Activated CD4-positive, CD25-positive, alpha-beta regulatory T cell treated with anti-CD3 and anti-CD28 coated beads, Interleukin-2, amount 50 U/mL, for 72 hours (primary cell): ENCODE measurements around the gene SEC16A.

Experiments used
- DNase-seq: peaks from one replicate; pipeline ENCODE4 v3.0.0; 2021

Gene SEC16A

DNA sequence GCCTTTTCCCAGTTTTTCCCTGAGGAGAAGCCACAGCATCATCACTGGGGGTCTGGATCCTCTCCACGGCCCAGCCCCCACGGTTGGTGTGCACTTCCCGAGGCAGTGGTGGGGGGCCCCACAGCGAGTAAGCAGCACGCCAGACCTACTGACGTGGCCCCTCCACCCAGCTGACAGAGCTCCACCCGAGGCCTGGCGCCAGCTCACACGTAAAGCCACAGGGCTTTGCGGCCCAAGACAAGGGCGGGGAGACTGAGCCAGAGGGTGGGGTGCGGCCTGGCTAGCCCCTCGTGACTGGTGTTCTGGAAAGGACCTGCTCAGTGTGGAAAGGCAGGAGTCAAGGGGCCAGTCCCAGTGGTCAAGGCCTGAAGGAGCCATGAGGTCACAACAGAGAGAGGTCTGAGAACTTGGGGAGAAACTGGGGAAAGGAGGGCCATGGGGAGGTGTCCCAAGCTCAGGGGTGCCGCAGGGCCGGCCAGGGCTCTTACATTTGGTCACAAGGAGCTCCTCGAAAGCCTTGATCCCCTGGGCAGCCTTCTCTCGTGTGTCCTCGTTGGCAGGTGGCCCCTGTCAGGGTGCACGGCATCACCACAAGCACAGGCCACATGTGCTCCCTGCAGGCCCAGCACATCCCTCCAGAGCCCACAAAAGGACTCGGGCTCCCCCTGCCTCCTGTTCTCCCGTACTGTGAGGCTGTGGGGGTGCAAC, 88.4 kb downstream of the SEC16A start:
- DNase-seq, result no peak

DNA sequence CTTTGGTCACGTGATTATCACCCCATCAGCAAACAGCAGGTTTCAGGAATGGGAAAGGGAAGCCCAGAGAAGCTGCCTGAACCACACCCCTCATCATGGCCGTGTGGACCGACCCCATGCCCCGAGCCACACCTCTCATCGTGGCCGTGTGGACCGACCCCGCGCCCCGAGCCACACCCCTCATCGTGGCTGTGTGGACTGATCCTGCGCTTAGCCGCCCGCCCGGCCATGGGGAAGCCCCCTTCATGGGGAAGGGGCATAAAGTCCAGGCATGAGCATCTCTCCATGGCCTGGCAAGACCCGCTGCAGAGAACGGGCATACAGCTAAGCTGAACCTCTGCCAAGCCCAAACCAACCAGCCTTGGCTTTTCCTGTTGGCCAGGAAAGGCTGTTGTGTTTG, 89.3 kb downstream of the SEC16A start:
- no peak for DNase-seq

DNA sequence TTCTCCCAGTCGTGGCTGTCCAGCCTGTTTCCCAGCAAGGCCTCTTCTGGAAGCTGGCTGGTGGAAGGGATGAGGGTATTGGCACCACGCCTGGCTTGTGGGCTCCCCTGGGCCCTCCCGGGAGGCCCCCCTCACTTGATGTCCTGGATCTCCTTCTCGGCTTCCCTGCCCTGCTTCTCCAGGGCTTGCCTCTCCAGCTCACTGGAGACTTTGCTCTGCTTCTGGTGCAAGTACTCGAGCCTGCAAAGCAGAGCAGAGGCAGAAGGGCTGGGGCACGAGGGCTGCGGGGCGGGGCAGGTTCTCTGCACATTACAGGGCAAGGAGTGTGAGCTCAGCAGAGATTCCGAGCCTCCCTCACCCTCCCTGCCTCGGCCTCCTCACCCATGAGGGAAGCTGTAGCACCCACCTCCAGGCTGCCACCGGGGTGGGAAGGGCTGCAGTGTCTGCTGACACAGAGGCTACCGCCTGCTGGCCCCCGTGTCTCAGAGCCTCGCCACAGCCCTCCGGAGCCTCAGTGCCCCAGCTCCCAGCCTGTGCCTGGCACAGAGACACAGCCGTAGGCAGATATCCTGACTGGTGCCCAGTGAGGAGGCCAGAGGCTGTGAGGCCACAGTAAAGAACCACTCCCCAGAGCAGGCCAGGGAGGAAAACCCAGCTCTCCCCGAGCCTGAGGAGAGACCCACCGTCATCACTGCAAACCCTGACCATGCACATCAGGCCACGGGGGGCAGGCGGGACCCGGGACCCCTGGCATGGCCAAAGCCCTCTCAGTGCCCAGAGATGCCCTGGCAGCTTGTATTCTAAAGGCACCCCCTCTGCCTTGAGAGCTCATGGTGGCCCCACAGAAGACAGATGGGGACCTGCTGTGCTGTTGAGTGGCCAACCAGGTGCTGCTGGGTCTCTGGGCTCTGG, 90.0 kb downstream of the SEC16A start:
- DNase-seq, result no peak

DNA sequence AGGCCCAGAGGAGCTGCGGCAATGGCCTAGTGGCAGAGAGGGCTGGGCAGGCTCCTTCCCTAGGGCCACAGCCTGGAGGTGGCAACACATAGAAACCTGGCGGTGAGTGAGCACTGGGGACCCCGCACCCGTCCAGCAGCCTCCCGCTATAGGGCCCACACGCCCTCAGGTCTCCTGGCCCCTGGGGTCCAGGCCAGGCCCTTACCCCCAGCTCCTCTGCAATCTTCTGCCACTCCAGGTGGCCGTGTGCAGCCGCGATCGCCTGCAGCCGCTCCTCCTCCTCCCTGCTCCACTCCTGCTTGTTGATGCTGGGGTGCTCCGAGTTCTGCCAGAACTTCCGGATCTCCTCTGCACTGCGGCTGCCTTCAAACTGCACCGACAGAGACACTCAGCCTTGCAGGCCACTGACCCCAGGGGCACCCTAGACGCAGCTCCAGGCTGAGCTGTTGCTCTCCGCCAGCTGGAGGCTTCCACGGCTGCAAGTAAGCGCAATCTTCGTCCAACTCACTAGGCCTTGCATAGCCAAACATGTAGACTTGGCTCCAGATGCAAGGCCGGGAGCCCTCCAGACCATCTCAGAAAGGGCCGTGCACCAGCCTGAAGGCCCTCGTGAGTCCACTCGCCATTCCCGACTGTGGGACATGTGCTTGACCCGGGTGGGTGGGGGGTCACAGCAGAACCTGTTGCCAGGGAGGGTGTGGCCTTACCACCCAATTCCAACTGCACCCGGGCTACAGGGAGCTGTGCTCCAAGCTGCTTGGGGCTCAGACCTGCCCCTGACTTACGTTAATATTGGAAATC, 90.9 kb downstream of the SEC16A start:
- no peak for DNase-seq
